GM12892 (cell line): ENCODE data around the gene MPG.

Experiments
- POLR2A ChIP-seq: IDR thresholded peaks from 2 replicates; pipeline ENCODE4 v1.6.1; 2011; ENCODE audit warnings: low read depth, low read length, control low read depth
- POLR2AphosphoS5 ChIP-seq: IDR thresholded peaks from 2 replicates; pipeline ENCODE4 v1.6.1; 2011; ENCODE audit warnings: low read depth, low read length, control low read depth
- TAF1 ChIP-seq: IDR thresholded peaks from 2 replicates; pipeline ENCODE4 v1.6.1; 2011; ENCODE audit warnings: low read depth, mild to moderate bottlenecking, control low read depth, low read length, borderline replicate concordance

GRCh38 chr16:74747-75334 lies 3.2 kb upstream of the MPG start:
- TF ChIP-seq POLR2A = no peak
- TF ChIP-seq TAF1 = no peak
- no peak for TF ChIP-seq POLR2AphosphoS5
